Thyroid gland (tissue), 4 donors: ENCODE data around the gene INPP5D.

Experiments used
- POLR2A ChIP-seq, 2 donors: fragments of 450-650 bp; IDR thresholded peaks; one replicate each; pipeline ENCODE4 v1.6.1; 2017; ENCODE audit warnings: antibody characterized with exemption in 2 of 2, mild to moderate bottlenecking in 2 of 2, moderate library complexity in 1 of 2
- TF ChIP-seq, protein P1 (sequence below), 6 experiments: fragments of 200-600 bp in 3 of 6; fragments of 450-650 bp in 3 of 6; sonication (generic) in 3 of 6; IDR thresholded peaks; one replicate each; pipeline ENCODE4 v1.5.1; 2016 to 2019; ENCODE audit warnings: antibody characterized with exemption in 6 of 6, mild to moderate bottlenecking in 2 of 6, inconsistent platforms in 1 of 6, moderate library complexity in 1 of 6

DNA sequence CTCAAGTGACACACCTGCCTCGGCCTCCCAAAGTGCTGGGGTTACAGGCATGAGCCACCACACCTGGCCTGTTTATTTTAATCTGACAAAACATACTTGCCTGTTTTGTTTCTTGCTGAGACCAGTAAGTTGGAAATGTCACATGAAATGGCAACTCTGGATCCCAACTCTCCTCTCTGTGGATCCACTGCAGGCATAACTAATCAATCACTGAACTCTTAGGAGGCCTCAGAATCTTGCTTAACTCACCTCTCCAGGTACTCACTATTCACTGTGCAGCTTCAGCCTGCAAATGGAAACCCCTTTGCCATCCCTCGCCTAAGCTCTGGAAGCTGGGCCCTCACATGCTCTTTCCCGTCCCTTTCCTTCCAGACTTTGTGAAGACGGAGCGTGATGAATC is 134.9 kb downstream of the INPP5D start:
- TF ChIP-seq, protein P1, sequence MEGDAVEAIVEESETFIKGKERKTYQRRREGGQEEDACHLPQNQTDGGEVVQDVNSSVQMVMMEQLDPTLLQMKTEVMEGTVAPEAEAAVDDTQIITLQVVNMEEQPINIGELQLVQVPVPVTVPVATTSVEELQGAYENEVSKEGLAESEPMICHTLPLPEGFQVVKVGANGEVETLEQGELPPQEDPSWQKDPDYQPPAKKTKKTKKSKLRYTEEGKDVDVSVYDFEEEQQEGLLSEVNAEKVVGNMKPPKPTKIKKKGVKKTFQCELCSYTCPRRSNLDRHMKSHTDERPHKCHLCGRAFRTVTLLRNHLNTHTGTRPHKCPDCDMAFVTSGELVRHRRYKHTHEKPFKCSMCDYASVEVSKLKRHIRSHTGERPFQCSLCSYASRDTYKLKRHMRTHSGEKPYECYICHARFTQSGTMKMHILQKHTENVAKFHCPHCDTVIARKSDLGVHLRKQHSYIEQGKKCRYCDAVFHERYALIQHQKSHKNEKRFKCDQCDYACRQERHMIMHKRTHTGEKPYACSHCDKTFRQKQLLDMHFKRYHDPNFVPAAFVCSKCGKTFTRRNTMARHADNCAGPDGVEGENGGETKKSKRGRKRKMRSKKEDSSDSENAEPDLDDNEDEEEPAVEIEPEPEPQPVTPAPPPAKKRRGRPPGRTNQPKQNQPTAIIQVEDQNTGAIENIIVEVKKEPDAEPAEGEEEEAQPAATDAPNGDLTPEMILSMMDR (IDR thresholded peaks at IDR 0.05) = no peak
- TF ChIP-seq POLR2A (IDR thresholded peaks at IDR 0.05) = no peak
